ENCODE data around the gene PCDHGA2.
"Not testable (repeated sequence)": the region's sequence is repeated elsewhere in the genome, so short reads cannot be mapped to it uniquely, and the experiment has no call there.

The PCDHGA2 gene

GRCh38 chr5:141383345-141383744, 44.8 kb downstream of the PCDHGA2 start:
- no peak for DNase-seq (ENCODE audit: low spot score)

- no peak for DNase-seq (ENCODE audit: low spot score)
Observed at GRCh38 chr5:141384471-141385267, 46.1 kb downstream of the PCDHGA2 start.

- DNase-seq (ENCODE audit: low spot score), result not testable (repeated sequence)
Observed at GRCh38 chr5:141387557-141388311, 49.2 kb downstream of the PCDHGA2 start, which contains the start of gene PCDHGB4. TSS of gene PCDHGB4 (plus strand) at chr5:141387698. CDS start at chr5:141387885, 187 bp downstream.

- no peak for DNase-seq (ENCODE audit: low spot score)
Observed at GRCh38 chr5:141388661-141389060, 50.1 kb downstream of the PCDHGA2 start.

GRCh38 chr5:141389153-141390042, 50.8 kb downstream of the PCDHGA2 start:
- DNase-seq (ENCODE audit: low spot score), result no peak

GRCh38 chr5:141392429-141393198, 54.1 kb downstream of the PCDHGA2 start, which contains the start of gene PCDHGA8:
TSS of gene PCDHGA8 (plus strand) at chr5:141392633. CDS start at chr5:141392814, 181 bp downstream.
- no peak for DNase-seq (ENCODE audit: low spot score)

Data from pons (tissue), 1 donor.